Medulla oblongata (tissue), 1 donor: Measurements from ENCODE around the gene HLCS.

Experiments used
- DNase-seq: peaks from one replicate; pipeline ENCODE4 v3.0.0-alpha.2; 2015; ENCODE audit errors: extremely low spot score

HLCS gene

GRCh38 chr21:36747041-36747814, 219.2 kb downstream of the HLCS start:
- DNase-seq = no peak

- DNase-seq = no peak
These were observed 221.0 kb downstream of the HLCS start for GRCh38 chr21:36745459-36745858.

DNA sequence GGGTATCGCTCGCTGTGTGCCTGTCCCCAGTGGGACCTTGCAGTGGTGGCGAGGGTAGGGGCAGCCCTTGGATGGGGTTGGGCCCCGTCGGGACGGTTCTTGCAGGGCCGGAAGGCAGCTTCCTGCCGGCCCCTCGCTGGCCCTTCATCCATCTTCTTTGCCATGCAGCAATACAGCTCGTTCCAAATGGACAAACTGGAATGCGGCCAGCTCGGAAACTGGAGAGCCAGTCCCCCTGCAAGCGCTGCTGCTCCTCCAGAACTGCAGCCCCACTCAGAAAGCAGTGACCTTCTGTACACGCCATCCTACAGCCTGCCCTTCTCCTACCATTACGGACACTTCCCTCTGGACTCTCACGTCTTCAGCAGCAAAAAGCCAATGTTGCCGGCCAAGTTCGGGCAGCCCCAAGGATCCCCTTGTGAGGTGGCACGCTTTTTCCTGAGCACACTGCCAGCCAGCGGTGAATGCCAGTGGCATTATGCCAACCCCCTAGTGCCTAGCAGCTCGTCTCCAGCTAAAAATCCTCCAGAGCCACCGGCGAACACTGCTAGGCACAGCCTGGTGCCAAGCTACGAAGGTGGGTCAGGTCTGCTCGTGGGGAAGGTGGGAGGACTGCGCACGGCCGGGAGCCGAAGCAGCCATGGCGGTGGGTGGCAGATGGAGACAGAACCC, 221.8 kb downstream of the HLCS start:
- DNase-seq = no peak

DNA sequence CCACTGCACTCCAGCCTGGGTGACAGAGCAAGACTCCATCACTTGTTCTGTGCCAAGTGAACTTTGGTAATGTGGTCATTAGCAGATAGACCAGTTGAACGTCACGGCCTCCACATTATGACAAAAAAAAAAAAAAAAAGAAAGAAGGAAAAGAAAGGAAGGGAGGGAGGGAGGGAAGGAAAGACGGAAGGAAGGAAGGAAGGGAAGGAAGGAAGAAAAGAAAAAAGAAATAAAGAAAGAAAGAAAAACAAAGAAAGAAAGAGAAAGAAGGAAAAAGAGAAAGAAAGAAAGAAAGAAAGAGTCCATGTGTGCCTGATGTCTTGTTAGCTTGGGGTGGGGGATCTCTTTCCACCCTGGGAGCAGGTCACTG, 222.3 kb downstream of the HLCS start:
- DNase-seq = no peak

- no peak for DNase-seq
These were observed 223.0 kb downstream of the HLCS start for GRCh38 chr21:36743446-36743845.

DNA sequence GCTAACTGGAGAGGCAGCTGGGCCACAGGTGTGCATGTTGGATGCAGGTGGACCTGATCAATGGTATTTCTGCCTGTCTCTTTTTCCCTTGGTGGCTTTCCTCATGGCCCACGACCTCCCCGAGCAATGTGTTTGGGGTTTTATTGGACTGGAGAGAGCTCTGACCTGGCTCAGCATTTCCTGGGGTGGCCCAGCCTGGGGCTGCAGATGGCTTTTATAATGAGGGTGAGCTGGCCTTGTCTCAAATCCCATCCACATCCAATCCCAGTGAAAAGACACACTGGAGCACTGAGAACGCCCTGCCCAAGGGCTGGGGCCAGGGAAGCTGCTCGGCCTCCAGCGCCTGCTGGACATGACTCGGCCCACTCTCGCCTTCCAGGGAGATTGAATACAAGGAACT, 223.5 kb downstream of the HLCS start:
- DNase-seq = no peak

GRCh38 chr21:36741506-36741905, 225.0 kb downstream of the HLCS start:
- DNase-seq = no peak

DNA sequence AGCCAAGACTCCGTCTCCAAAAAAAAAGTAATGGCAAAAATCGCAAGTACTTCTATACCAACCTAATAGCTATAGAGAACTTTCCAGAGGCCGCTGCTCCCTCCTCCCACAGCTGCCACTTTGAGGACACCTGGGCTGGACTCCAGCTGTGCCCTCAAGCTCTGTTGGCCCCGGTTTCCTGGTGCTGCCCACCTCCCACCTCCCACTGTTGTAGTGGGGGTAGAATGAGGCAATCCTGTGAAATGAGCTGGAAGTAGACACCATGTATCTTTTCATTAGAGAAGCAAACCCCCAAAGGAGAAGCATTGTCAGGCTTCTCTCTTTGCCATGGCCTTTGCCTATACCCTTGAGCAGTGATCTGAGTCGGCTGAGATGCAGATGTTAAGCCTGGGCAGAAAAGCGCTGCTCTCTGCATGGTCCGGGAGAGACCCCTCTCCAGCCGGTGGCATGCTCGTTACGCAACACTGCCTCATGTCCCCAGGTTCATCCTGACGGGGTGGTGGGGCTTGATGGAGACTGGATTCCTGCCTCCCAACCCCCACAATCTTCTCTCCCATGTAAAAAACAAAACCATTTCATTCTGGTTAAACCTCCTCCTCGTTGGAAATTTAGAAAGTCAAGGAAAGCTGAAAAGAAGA, 227.9 kb downstream of the HLCS start:
- DNase-seq = no peak

DNA sequence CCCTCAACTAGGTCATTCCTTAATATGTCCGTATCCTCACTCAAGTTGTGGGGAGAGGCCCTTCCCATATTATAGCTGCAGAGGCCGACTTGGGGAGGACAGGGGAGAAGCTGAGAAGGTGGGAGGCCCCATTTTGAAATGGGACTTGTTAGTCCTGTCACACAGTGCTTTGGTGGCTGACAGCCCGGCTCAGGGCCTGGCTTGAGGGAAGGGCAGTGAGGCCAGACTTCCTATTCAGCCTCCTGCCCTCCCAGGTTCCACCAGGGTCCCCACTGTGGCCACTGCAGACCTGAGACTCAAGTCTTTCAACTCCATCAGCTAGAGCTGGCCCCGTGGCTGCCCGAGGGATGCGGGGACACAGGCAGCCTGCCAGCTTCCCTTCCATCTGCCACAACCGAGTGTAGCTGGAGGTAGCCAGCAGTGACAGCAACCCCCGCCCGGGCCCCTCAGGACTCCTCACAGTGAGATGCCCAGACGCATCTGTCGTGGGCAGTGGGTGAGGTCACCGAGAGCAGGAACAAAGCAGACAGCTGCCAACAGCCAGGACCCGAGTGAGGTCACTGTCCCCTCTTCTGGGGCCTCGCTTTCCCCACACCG, 230.6 kb downstream of the HLCS start:
- DNase-seq = no peak

GRCh38 chr21:36735201-36735515, 231.3 kb downstream of the HLCS start:
- no peak for DNase-seq

DNA sequence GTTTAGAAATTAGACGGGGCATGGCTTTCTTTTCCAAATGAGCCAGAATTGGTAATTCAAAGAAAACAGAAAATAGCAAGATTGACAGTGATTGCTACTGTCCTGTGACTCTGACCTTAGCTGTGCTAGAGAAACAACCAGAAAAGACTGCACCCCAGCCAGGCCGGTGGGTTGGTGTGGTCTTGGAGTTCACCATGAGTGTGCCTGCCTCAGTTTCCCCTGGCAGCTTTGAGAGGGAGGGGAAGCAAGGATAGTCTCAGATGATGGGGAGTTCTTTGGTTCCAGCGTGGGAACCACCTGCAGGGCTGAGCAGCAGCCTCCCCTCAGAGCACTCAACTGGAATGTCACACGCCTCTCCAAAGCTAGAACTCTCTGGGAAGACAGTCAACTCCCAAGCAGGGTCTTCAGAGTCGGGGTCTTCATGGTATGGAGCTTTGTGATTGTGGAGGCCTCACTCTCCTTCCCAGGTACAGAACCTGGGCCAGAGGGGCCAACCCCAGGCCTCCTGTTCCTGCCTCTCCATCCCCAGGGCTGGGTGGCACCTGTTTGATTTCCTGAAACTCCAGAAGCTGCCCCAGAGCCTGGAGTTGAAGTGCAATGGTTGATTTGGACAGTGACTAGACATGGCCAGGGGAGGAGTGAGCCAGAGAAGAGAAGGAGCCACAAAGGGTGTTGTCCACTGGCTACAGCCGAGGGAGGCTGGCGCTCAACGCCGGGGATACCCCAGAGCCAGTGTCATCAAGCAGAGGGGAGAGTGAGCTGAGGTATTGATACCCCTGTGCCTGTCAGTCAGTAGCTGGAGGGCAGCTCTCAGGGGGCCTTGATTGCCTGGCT, 231.9 kb downstream of the HLCS start:
- DNase-seq = no peak

DNA sequence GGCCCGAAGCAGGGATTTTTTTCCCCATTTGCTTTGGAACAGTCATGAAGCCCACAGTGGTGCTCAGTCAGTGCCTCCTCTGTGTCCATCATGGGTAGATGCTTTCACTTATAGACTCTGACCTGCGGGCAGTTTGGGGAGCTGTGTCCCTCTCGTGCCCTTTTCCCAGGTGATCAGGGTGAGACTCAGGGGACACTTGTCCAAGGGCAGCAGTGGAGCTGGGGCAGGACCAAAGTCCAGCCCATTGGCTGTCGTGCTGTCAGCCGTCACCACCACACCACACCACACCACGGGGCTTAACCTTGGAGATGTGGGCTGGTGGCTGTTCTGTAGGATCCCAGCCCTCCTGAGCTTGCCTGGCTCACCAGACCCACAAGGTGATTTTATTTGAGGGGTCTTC, 232.6 kb downstream of the HLCS start:
- DNase-seq = no peak

GRCh38 chr21:36732761-36733160, 233.7 kb downstream of the HLCS start:
- no peak for DNase-seq

DNA sequence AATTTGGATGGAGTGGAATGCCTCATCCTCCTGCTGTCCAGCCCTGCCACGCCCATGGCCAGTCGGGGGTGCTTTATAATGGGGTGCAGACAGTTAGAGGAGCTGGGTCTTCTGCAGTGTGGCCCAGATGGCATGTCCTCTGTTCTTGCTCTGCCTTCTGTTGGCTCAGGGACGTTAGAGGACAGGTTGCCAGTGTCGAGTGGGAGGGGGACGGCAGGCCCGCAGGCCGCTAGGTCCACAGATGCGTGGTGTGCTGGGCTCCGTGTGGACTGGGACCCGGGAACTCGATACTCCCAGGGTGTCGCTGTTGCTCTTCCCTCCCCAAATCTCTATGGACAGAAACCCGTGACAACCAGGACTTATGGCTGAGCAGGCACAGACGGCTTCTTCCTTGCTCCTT, 234.3 kb downstream of the HLCS start:
- DNase-seq = no peak

DNA sequence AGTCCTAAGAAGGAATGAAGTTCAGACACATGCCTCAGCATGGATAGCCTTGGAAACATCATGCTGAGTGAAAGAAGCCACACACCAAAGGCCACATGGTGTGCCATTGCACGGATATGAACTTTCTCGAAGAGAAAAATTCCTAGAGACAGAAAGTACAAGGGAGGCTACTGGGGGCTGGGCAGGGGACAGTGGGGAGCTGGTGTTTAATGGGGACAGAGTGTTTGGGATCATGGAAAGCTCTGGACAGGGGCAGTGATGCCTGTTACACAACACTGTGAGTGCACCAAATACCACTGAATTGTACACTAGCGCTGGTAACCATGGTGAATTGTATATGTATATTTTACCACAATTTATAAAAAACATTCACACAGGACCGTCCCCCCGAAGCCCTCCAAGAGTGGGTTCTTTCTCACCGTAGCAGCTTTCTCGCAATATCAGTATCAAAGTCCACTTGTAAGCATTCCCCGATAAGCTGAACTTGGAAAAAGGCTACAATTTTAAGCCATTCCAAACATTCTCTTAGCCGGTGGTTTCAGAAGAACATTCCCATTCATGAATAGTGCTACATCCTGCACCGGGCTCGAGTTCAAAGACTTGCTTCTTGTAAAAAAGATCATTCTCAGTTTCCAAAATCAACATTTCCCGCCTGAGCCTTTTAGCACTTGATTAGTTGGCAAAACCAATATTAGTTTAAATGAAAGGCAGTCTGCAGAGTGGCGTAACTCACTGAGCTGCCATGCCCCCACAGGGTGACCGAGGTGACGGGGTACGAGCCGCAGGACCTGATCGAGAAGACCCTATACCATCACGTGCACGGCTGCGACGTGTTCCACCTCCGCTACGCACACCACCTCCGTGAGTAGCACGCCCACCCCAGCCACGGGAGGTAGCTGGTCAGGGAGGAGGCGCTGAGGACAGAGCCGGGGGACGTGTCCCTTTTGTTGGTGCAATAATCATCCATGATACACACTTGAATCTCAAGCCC, 235.9 kb downstream of the HLCS start:
- no peak for DNase-seq

- DNase-seq = no peak
These were observed 237.0 kb downstream of the HLCS start for GRCh38 chr21:36729310-36729970.

DNA sequence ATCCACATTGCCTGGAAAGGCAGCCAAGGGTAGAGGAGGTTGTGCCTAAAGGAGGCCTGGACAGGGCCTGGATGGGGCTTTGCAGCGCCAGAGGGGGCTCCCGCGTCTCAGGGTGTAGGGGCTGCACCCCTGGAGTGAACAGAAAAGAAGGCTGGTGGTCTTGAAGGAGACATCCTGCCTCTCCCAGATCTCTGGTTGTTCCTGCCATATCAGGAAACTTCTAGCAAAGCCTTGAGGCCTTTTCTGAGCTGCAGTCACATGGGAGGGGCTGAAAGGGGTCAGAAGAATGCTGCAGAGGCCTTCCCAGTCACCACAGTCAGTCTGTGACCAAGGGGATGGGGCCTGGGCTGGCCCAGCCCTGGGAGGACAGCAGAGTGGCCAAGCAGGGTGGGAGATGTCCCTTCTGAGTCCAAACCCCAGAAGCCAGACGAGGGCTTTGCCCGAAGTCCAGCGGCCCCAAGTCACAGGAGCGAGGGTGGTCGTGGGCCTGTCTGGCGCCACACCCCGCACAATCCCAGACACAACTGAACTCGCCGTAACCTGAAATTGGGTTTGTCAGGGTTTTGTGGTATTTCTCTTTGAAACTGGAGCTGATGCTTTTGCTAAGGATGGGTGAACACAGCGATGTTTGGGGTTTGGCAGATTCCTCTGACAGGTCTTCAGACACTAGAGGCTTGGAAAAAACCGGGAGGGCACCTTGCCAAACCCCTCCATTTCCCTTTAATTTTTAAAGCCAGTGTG, 237.9 kb downstream of the HLCS start:
- no peak for DNase-seq

GRCh38 chr21:36727866-36728265, 238.6 kb downstream of the HLCS start:
- DNase-seq = no peak

DNA sequence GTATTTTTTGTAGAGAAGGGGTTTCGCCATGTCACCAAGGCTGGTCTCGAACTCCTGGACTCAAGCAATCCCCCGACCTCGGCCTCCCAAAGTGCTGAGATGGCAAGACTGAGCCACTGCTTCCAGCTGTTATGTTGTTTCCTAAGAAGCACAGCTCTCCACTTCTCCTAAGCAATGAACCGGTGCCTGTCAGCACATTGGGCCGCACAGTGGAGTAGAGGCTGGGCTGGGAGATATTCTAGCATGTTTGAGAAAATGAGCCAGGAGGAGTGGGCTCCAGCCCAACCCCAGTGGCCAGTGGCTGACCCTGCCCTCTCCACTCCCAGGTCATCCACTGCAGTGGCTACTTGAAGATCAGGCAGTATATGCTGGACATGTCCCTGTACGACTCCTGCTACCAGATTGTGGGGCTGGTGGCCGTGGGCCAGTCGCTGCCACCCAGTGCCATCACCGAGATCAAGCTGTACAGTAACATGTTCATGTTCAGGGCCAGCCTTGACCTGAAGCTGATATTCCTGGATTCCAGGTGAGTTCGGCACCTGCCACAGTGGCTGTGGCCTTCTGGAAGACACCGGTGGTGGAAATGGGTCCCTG, 240.6 kb downstream of the HLCS start:
- DNase-seq = no peak
